Activated naive CD8-positive, alpha-beta T cell treated with anti-CD3 and anti-CD28 coated beads, Interleukin-2, amount 50 U/mL, for 16 hours (primary cell): Measurements from ENCODE around the gene PDE4A.
"Not testable (repeated sequence)": the region's sequence is repeated elsewhere in the genome, so short reads cannot be mapped to it uniquely, and the experiment has no call there.

ENCODE experiments used
- DNase-seq: peaks from one replicate; pipeline ENCODE4 v3.0.0-alpha.2; 2020; ENCODE audit warnings: low read depth, low spot score

The PDE4A gene

DNA sequence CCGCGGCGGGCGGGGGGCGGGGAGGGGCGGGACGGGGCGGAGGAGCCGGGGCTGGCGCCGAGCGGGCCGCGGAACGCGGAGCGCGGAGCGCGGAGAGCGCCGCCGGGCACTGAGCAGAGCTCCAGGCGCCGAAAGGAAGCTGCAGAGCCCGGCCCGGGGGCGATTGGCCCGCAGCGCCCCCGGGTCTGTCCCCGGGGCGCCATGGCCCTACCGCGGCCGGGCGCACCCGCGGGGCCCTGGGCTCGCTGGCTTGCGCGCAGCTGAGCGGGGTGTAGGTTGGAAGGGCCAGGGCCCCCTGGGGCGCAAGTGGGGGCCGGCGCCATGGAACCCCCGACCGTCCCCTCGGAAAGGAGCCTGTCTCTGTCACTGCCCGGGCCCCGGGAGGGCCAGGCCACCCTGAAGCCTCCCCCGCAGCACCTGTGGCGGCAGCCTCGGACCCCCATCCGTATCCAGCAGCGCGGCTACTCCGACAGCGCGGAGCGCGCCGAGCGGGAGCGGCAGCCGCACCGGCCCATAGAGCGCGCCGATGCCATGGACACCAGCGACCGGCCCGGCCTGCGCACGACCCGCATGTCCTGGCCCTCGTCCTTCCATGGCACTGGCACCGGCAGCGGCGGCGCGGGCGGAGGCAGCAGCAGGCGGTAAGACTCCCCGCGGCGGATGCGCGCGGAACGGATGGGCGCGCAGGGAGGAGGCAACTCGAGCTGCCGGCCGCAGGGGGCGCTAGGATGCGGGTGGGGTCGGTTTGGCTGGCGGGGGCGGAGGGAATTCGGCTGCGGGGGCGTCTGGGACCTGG is at the start of gene PDE4A:
TSS of gene PDE4A (plus strand) at position 95 of the 796 bp plus-strand sequence. CDS start at position 322, 227 bp downstream.
- DNase-seq = no peak

DNA sequence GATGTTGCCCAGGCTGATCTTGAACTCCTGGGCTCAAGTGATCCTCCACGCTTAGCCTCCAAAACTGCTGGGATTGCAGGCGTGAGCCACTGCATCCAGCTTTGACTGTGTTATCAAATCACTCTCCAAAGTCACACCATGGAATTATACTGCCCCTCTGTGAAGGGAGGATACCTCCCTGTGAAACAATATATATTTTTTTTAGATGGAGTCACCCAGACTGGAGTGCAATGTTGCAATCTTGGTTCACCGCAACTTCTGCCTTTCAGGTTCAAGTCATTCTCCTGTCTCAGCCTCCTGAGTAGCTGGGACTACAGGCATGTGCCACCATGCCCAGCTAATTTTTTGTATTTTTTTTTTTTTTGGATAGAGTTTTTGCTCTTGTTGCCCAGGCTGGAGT is 47.6 kb upstream of the PDE4A start:
- no peak for DNase-seq

DNA sequence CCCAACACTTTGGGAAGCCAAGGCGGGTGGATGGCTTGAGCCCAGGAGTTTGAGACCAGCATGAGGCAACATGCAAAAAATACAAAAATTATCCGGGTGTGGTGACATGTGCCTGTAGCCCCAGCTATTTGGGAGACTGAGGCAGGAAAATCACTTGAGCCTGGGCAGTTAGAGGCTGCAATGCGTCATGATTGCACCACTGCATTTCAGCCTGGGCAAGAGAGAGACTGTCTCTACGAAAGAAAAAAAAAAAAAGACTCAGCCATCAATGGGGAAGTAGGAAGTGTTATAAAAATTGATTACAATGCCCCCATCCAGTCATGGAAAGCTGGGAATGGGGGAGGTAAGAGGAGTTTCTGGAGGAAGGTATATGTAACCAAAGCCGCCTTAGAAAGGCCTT is 45.4 kb upstream of the PDE4A start:
- DNase-seq = no peak

DNA sequence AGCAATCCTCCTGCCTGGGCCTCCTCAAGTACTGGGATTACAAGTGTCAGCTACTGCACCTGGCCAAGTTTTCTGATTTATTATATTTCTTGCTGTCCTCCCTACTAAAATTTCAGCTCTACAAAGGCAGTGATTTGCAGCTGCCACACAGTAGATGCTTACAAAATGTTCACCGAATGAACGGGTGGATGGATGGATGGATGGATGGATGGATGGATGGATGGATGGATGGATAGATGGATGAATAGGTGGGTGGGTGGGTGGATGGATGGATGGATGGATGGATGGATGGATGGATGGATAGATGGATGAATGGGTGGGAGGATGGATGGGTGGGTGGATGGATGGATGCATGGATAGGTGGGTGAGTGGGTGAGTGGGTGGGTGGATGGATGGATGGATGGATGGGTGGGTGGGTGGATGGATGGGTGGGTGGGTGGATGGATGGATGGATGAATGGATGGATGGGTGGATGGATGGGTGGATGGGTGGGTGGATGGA is 43.1 kb upstream of the PDE4A start:
- DNase-seq = not testable (repeated sequence)

DNA sequence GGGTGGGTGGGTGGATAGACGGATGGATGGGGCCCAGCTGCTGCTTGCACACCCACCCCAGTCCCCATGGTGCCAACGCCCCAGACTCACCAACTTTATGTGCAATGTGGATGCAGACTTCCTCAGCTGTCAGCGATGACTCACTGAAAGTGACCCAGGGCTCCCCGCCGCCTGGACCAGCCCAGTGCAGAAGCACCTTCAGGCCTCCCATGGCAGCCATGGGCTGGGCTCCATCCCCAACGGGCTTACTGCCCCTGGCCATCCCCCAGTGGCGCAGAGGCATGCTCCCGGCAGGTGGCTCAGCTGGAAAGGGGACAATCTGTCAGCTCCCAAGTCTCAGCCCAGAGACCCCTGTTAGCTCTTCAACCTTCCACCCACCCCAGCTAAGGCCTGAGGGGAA is 42.2 kb upstream of the PDE4A start:
- DNase-seq = no peak

DNA sequence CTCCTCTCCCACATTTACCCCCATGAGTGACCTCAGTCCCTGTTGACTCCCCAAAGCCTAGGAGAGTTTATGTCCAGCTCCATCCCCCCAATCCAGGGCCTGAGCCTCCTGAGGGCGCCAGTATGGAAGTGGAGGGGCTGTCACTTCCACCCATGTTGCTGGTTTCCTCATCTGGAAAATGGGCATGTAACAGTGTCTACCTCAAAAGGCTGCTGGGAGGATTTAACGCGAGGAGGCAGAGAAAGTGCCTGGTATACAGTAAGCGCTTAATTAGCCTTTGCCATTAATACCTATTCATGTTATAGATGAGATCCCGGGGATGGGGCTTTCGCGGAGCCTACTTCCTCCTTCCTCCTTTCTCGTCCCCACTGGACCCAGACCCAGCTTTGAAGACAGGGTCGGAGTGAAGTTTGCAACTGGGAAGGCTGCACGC is 40.4 kb upstream of the PDE4A start:
- DNase-seq = no peak

DNA sequence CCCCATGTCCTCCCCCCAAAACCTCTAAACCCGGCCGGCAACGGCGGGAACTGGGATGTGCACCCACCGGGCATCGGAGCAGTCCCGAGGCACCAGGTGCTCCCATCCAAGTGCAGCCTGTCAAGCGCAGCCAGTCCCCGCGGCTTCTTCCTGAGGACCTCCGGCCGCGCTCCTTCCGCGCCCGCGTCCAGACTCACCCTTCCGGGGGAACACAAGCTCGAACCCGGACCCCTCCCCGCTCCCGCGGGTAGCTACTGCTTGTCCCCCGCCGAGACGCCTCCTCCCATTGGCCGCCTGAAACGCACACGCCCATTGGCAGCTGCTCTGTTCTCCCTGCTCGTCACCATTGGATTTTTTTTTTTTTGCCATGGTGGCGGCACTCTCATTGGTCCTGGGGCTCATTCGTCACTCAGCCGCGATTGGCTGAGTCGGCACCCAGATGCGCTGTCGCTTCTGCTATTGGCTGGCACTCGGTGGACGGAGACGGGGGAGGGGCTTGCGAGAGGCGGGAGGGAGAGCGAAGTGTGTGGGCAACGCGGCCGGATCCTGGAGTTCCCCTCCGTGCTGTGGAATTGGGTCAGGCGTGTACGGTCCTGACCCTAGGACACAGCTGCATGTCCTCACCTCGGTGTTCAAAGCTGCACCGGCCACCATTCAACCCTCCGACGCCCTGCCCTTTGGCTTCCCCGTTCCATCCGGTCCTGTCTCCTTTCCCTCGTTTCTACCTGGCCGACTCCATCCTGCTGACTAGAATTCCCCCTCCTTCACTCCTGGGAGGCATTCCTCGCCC is 39.8 kb upstream of the PDE4A start, which contains the start of gene TYK2:
TSS of gene TYK2 (minus strand) at position 260 of the 790 bp plus-strand sequence. CDS start 2,166 bp downstream, outside the sequence.
- DNase-seq = peak; percentile 88

DNA sequence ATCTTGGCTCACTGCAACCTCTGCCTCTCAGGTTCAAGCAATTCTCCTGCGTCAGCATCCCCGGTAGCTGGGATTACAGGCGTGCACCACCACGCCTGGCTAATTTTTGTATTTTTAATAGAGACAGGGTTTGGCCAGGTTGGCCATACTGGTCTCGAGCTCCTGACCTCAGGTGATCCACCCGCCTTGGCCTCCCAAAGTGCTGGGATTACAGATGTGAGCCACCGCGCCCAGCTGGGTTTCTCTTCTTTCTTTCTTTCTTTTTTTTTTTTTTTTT is 37.2 kb upstream of the PDE4A start:
- DNase-seq = not testable (repeated sequence)

DNA sequence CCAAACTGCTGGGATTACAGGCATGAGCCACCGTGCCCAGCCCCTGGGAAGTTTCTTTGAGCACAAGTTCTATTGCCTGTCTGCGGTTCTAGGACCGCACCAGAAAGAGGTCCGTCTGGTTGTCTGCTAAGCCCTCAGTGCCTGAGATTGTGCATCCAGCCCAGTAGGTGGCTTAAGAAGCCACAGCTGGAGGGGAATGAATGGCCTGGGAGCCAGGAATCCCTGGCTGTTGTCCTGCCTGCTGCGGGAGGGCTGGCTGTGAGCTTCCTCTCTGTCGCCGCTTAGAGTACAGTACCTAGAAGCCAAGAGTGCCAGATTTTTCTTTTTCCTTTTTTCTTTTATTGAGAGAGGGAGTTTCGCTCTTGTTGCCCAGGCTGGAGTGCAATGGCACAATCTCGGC is 35.8 kb upstream of the PDE4A start:
- no peak for DNase-seq

DNA sequence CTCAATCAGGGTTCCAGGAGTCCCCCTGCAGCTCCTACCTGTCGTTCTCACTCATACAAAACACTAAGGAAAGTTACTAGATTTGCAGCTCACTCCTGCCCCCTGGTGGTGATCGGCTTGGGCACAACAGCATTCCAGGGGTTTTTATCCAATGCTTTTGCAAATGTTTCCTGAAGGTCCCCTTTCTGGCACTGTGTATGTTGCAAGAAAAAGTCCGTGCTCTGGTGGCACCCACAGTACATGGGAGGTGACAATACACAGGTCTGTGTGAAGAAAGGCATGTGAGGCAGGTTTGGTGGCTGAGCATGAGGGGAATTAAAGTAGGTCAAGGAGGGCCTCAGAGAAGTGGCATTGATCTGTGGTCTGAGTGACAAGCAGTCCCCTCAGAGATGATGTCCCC is 31.4 kb upstream of the PDE4A start:
- peak; percentile 65 for DNase-seq

DNA sequence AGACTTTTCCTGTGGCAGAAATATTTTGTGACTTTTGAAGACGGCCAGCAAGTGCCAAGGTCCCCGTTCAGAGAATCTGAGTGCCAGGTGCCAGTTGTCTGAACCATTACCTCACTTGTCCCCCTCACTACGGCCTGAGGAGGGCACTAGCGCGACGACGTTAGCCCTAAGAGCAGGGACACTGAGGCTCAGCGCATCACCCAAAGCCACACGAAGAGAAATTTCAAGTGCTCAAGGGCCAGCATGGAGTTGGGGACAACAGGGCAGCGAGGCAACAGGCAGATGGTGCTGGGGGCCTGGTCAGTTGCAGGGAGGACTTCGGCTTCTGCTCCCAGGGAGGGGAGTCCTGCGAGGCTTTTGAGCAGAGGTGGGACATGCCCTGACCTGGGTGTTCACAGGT is 30.5 kb upstream of the PDE4A start:
- DNase-seq = no peak

DNA sequence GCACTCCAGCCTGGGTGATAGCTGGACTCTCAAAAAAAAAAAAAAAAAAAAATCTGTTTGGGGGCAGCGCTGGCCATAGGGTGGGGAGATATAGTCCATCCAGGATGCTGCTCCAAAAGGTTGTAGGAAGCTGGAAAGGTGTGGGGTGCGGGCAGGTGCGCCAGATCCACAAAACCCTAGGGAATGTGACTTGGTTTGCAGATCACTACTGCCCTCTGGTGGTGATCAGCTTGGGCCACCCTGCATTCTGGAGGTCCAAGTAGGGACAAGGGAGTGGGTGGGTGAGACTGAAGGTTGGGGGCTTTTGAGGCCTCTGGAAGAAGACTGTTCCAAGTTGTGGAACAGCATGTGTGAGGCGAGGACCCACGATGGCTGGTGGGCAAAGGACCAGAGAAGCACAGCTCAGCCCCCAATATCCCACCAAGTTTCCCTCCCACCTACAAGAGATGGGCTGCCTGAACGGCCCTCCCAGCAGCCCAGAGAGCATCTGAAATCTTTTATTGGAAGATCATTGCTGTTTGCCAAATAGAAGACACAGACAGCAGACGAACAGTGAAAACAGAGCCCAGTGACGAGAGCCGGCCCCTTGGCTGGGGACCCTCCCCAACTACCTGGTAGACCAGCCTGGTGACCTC is 29.6 kb upstream of the PDE4A start:
- peak; percentile 24 for DNase-seq

DNA sequence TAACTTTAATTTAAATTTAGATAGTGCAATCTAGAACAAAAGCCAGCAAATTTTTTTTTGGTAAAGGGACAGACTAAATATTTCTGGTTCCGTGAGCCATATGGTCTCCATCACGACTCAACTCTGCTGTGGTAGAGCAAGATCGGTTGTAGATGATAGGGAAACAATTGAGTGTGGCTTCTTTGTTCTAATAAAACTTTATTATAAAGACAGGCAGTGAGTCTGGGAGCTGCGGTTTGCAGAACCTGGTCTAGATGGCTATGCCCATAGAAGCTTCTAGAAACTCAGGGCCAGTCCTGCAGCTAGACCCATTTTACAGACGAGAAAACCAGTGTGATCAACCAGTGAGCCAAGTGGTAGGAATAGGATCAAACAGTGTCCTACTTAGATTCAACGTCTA is 28.2 kb upstream of the PDE4A start:
- no peak for DNase-seq

DNA sequence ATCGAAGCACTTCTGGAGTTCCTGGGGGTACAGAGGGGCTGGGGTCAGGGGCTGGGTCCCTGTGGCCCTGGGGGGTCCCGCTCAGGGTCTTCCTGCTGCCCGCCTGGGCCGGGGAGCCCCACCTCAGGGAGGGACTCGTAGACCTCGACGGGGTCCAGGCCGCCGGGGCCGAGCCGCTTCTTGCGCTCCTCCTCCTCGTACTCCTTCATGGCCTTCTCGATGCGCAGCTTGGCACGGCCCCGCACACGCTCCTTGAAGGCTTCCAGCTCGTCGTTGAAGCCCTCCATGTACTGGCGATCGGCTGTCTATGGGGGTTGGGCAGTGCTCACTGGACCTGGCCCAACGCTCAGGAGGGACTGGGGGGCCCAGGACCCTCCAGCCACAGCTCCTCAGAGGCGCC is 27.2 kb upstream of the PDE4A start:
- no peak for DNase-seq

DNA sequence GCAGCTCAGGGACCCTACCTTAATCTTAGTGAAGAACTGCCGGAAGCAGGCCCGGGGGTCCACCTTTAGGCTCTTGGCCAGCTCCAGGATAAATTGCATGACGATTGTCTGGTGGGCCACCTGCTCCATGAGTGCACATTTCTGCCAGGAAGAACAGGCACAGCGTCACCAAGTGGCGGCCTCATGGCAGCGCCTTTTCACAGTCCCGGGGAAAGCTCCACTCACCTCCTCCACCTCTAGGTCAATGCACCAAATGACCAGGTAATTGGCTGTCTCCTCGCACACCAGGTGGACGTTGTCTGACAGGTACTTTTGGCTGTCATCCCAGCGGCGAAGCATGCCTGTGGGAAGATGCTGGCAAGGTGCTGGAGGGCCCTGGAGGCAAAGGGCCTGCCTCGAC is 25.3 kb upstream of the PDE4A start:
- DNase-seq = no peak

DNA sequence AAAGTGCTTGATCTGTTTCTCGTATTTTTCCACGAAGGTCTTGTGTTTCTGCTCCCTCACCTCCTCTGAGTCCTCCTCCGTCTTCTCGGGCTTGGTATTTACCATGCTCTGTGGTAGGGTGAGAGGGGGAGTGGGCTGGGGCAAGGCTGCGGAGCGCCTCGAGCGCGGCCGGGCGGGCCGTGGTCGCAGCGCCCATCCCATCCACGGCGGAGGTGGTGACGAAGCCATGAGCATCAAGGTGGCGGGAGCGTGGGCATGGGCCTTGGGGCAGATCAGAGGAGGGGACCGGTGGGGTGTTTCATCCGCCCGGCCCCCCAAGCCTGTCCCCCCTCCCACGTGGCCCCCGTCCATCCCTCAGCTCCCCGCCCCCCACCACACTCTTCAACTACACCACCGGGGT is 24.9 kb upstream of the PDE4A start:
- no peak for DNase-seq

DNA sequence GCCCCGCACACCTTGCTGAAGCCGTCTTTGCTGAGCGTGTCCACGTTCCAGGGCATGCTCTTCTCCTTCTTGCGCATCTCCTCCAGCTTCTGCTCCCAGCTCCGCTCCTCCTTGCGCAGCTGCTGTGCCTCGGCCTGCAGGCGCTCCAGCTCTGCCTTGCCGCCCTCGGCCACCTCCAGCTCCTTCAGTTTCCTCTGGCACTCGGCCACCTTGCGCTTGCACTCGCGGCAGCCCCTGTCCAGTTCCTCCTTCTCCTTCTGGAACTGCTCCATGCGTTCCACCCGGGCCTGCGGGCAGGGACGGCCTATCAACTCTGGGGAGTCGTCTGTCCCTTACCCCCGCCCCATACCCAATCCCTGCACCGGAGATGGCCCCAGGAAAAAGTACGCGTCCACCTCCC is 24.4 kb upstream of the PDE4A start:
- DNase-seq = no peak

DNA sequence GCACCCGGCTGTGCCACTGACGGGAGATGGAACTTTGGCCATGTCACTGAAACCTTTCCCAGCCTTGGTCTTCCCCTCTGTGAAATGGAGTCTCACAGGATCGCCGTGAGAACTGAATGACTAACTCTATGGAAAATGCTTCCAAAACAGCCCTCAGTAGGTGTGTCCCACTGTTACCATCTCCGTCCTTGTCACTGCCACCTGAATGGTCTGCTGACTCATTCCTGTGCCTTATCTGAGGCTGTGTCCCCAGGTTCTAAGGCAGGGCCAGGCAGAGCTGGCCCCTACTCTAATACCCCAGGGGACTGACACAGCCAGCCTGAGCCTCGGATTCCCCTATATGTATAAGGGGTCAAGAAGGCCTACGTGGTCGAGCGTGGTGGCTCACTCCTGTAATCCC is 21.5 kb upstream of the PDE4A start:
- DNase-seq = no peak

DNA sequence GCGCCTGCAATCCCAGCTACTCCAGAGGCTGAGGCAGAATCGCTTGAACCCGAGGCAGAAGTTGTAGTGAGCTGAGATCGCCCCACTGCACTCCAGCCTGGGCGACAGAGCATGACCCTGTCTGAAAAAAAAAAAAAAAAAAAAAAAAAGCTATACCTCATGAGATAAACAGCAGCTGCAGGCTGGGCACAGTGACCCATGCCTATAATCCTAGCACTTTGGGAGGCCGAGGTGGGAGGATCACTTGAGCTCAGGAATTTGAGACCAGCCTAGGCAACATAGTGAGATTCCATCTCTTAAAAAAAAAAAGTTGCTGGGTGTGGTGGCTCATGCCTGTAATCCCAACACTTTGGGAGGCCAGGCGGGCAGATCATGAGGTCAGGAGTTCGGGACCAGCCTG is 21.0 kb upstream of the PDE4A start:
- DNase-seq = not testable (repeated sequence)

DNA sequence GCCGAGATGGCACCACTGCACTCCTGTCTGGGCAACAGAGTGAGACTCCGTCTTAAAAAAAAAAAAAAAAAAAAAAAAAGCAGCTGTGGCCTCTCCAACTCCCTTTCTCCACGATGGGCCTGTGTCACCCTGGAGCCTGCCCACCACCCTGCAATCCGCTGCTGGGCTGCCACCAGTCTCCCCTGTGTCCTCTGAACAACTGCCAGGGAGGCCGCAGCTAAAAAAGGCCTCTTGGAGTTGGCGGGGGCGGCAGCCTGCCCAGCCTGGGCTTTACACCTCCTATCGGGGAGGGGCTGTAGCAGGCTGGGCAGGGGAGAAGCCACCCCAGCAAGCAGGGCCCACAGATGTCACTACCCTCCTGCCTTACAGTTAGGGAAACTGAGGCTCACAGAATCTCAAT is 20.5 kb upstream of the PDE4A start:
- DNase-seq = no peak

DNA sequence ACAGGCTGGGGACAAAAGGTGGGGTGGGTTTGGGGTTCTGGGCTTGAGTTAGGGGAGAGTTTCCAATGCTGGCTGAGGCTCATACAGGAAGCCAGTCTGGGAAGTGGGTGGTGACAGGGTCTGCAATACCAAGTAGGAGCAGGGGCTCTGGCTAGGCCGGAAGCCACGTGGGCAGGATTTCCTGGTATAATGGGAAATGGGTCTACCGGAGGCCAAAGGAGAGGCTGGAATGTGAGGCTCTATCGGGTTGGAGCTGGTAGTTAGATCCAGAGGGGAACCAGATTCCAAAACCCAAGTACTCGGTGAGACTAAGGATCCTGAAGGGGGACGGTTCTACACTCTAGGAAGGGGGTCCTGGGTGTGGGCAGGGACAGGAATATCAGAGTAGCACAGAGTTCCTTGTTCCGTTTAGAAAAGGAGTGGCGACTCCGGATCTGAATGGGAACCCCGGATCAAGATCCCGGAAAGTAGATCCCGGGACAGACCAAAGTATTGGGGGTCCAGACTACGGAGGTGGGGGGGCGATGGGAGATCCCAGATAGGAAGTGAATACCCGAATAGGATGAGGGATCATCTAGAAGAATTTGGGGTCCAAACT is 17.8 kb upstream of the PDE4A start:
- DNase-seq = no peak
